IMR-90 (cell line): ENCODE results near the gene RFX4. TPM values are rescaled to one million over a fixed set of nuclear protein-coding genes. Genes with fewer than 3 reads are reported as not detected.

Experiments used
- ATAC-seq: fragments of 200-7000 bp; cut with Tn5 transposase; 2 replicates; pipeline ENCODE4 v1.9.1; 2020; ENCODE audit warnings: low read depth, mild to moderate bottlenecking, moderate library complexity
- BruUV-seq: library from RNA; stranded (reverse); fragments of 400-500 nt; replicated peaks from 2 replicates; lab custom pipeline; 2021; lab: Mats Ljungman, UMichigan
- CTCF ChIA-PET: fragments of 300-600 bp; formaldehyde crosslinking; extraction: SDS; loops from one replicate; lab custom pipeline; 2021; ENCODE audit warnings: antibody characterized with exemption; lab: Yijun Ruan, JAX
- POLR2A ChIA-PET: fragments of 300-600 bp; sonication (Branson Sonifier 250); formaldehyde crosslinking; loops from one replicate; lab custom pipeline; 2022; ENCODE audit warnings: antibody characterized with exemption; ENCODE audit not compliant: unreplicated experiment; lab: Charles Lee
- DNase-seq: peaks from one replicate; pipeline ENCODE4 v3.0.0; 2013
- H2AFZ ChIP-seq: replicated peaks from 2 replicates; pipeline ENCODE3; 2013; ENCODE audit warnings: low read length, mild to moderate bottlenecking; ENCODE audit not compliant: poor library complexity
- H2AK5ac ChIP-seq: 2 replicates; pipeline ENCODE4 v1.6.1; 2013; ENCODE audit warnings: low read depth, low read length, inconsistent platforms
- H2AK9ac ChIP-seq: replicated peaks from 2 replicates; pipeline ENCODE3; 2013; ENCODE audit warnings: mild to moderate bottlenecking, low read depth, low read length, moderate library complexity; ENCODE audit not compliant: poor library complexity
- H2BK120ac ChIP-seq: 2 replicates; pipeline ENCODE4 v1.6.1; 2013; ENCODE audit warnings: low read depth, low read length, inconsistent platforms
- H2BK15ac ChIP-seq: 3 replicates; pipeline ENCODE4 v1.6.1; 2013; ENCODE audit warnings: low read depth, low read length, inconsistent platforms
- H2BK20ac ChIP-seq: 2 replicates; pipeline ENCODE4 v1.6.1; 2013; ENCODE audit warnings: low read depth, mild to moderate bottlenecking, inconsistent platforms, low read length, moderate library complexity
- H2BK5ac ChIP-seq: 2 replicates; pipeline ENCODE4 v1.6.1; 2013; ENCODE audit warnings: mild to moderate bottlenecking, low read depth, low read length, inconsistent platforms; ENCODE audit not compliant: poor library complexity, severe bottlenecking
- H3K14ac ChIP-seq: replicated peaks from 2 replicates; pipeline ENCODE4 v1.6.1; 2013; ENCODE audit warnings: low read depth, low read length, inconsistent platforms
- H3K18ac ChIP-seq: 2 replicates; pipeline ENCODE4 v1.6.1; 2013; ENCODE audit warnings: low read depth, low read length, control low read depth
- H3K23ac ChIP-seq: 2 replicates; pipeline ENCODE4 v1.6.1; 2013; ENCODE audit warnings: low read depth, low read length, inconsistent platforms
- H3K27ac ChIP-seq: 2 replicates; pipeline ENCODE4 v1.5.1; 2013; ENCODE audit warnings: mild to moderate bottlenecking, control low read depth, low read length; ENCODE audit not compliant: insufficient read depth
- H3K27me3 ChIP-seq: 2 replicates; pipeline ENCODE4 v1.6.1; 2013; ENCODE audit warnings: low read length; ENCODE audit not compliant: control insufficient read depth, insufficient read depth
- H3K36me3 ChIP-seq: 2 replicates; pipeline ENCODE4 v1.6.1; 2013; ENCODE audit warnings: low read length, mixed read lengths; ENCODE audit not compliant: control insufficient read depth, insufficient read depth
- H3K4ac ChIP-seq: 2 replicates; pipeline ENCODE4 v1.6.1; 2013; ENCODE audit warnings: low read depth, low read length, inconsistent platforms
- H3K4me1 ChIP-seq: 2 replicates; pipeline ENCODE4 v1.6.1; 2013; ENCODE audit warnings: low read length, mixed read lengths; ENCODE audit not compliant: control insufficient read depth, insufficient read depth
- H3K4me2 ChIP-seq: 2 replicates; pipeline ENCODE4 v1.6.1; 2013; ENCODE audit warnings: low read depth, mild to moderate bottlenecking, control low read depth, low read length, moderate library complexity
- H3K4me3 ChIP-seq: 2 replicates; pipeline ENCODE4 v1.5.1; 2013; ENCODE audit warnings: low read depth, mild to moderate bottlenecking, control low read depth, low read length, moderate library complexity; ENCODE audit not compliant: insufficient read depth
- H3K56ac ChIP-seq: 2 replicates; pipeline ENCODE4 v1.6.1; 2013; ENCODE audit warnings: low read length, inconsistent platforms; ENCODE audit not compliant: insufficient read depth; ENCODE audit errors: extremely low read depth
- H3K79me1 ChIP-seq, 2 experiments: 2 replicates each; pipeline ENCODE4 v1.6.1; 2013; ENCODE audit warnings: low read length in 2 of 2, inconsistent platforms in 1 of 2, low read depth in 1 of 2
- H3K9ac ChIP-seq: 2 replicates; pipeline ENCODE4 v1.6.1; 2013; ENCODE audit warnings: low read depth, low read length, control low read depth
- H3K9me1 ChIP-seq: 2 replicates; pipeline ENCODE4 v1.6.1; 2013; ENCODE audit warnings: low read length, inconsistent platforms; ENCODE audit not compliant: insufficient read depth
- H3K9me3 ChIP-seq: 2 replicates; pipeline ENCODE4 v1.6.1; 2013; ENCODE audit warnings: low read length; ENCODE audit not compliant: control insufficient read depth, insufficient read depth
- H4K20me1 ChIP-seq: 2 replicates; pipeline ENCODE4 v1.6.1; 2013; ENCODE audit warnings: low read length, inconsistent platforms; ENCODE audit not compliant: insufficient read depth
- H4K5ac ChIP-seq: 2 replicates; pipeline ENCODE4 v1.6.1; 2013; ENCODE audit warnings: mild to moderate bottlenecking, low read depth, low read length, control low read depth
- H4K8ac ChIP-seq, 2 experiments: 2 replicates each; pipeline ENCODE4 v1.6.1; 2013; ENCODE audit warnings: low read depth in 2 of 2, low read length in 2 of 2, control low read depth in 1 of 2, inconsistent platforms in 1 of 2
- H4K91ac ChIP-seq: 2 replicates; pipeline ENCODE4 v1.6.1; 2013; ENCODE audit warnings: low read depth, low read length, inconsistent platforms; ENCODE audit not compliant: insufficient read depth
- BHLHE40 ChIP-seq: fragments of 150-350 bp; IDR thresholded peaks from 2 replicates; pipeline ENCODE4 v1.6.1; 2016; ENCODE audit warnings: mild to moderate bottlenecking, low read depth, low read length
- CTCF ChIP-seq: conservative IDR thresholded peaks from 2 replicates; pipeline ENCODE4 v1.5.1; 2012; ENCODE audit warnings: mild to moderate bottlenecking, low read depth, low read length, improper control_type of control experiment
- MAZ ChIP-seq: IDR thresholded peaks from 2 replicates; pipeline ENCODE4 v1.6.1; 2012; ENCODE audit warnings: low read depth, mild to moderate bottlenecking, low read length, improper control_type of control experiment, moderate library complexity, borderline replicate concordance
- MXI1 ChIP-seq: IDR thresholded peaks from 2 replicates; pipeline ENCODE4 v1.6.1; 2012; ENCODE audit warnings: low read depth, mild to moderate bottlenecking, low read length, moderate library complexity, borderline replicate concordance
- RAD21 ChIP-seq: IDR thresholded peaks from 2 replicates; pipeline ENCODE4 v1.6.1; 2012; ENCODE audit warnings: low read length, improper control_type of control experiment
- RCOR1 ChIP-seq: IDR thresholded peaks from 2 replicates; pipeline ENCODE4 v1.6.1; 2012; ENCODE audit warnings: mild to moderate bottlenecking, low read length, improper control_type of control experiment; ENCODE audit not compliant: insufficient replicate concordance
- SMC3 ChIP-seq: fragments of 150-350 bp; IDR thresholded peaks from 2 replicates; pipeline ENCODE4 v1.6.1; 2016; ENCODE audit warnings: low read depth, mild to moderate bottlenecking, antibody characterized with exemption, low read length, moderate library complexity
- WGBS, 2 experiments: methylation state at CpG; one replicate each; pipeline versions ENCODE4 v1.1.5 to v1.1.7; 2013; ENCODE audit warnings: missing lambda C conversion rate in 2 of 2; ENCODE audit not compliant: insufficient read length in 1 of 2; ENCODE audit errors: extremely low coverage in 2 of 2; 5-methylcytosine and 5-hydroxymethylcytosine counted together
- dilution Hi-C: fragments of 300-500 bp; cut with HindIII; formaldehyde crosslinking; loops from one replicate; pipeline ENCODE4 v1.14.3; 2018; ENCODE audit warnings: low sequenced_read_pairs; ENCODE audit not compliant: unreplicated experiment
- in situ Hi-C: fragments of 300-500 bp; cut with MboI; formaldehyde crosslinking; loops from 3 replicates; pipeline ENCODE4 v1.14.3; 2019; ENCODE audit warnings: low sequenced_read_pairs, inconsistent platforms, mixed read lengths
- intact Hi-C: fragments of 100-400 bp; cut with micrococcal nuclease; formaldehyde crosslinking; loops from 2 replicates; pipeline ENCODE4 v1.10.0; 2022
- polyA plus RNA-seq, 3 experiments: library from polyadenylated mRNA; depleted of rRNA; stranded (reverse); fragments of >200 nt; gene quantifications; 2 replicates each; pipeline ENCODE4 v1.2.3, GENCODE V29; 2012; ENCODE audit warnings: low replicate concordance in 1 of 3
- total RNA-seq: library from RNA; depleted of rRNA; stranded (reverse); fragments of >200 nt; gene quantifications from 2 replicates; pipeline ENCODE4 v1.2.3, GENCODE V29; 2012
- TF ChIP-seq, protein P1 (sequence below): fragments of 150-350 bp; IDR thresholded peaks from 2 replicates; pipeline ENCODE4 v1.6.1; 2016; ENCODE audit warnings: low read depth, mild to moderate bottlenecking, low read length, moderate library complexity, borderline replicate concordance
- TF ChIP-seq, protein P2 (sequence below): fragments of 150-350 bp; IDR thresholded peaks from 2 replicates; pipeline ENCODE4 v1.6.1; 2017; ENCODE audit warnings: mild to moderate bottlenecking, antibody characterized with exemption, low read length, low read depth

RFX4 gene
- total and polyA plus RNA-seq, 2 of the 4 experiments (the other 2 are of a cell fraction), result not detected

GRCh38 chr12:106750524-106750923, 167.7 kb downstream of the RFX4 start:
- no peak for DNase-seq
- no peak overlapping the region for H4K5ac ChIP-seq
- no peak overlapping the region for H3K9ac ChIP-seq
- H3K18ac ChIP-seq, result no peak overlapping the region
- ChIA-PET POLR2A (no interaction called here), CTCF (no interaction called here)
- H3K4me2 ChIP-seq, result no peak overlapping the region
- H2AK5ac ChIP-seq, result no peak overlapping the region
- H2BK20ac ChIP-seq, result no peak overlapping the region
- no peaks in the 10 kb centered on the region for H4K20me1 ChIP-seq
- H3K4me1 ChIP-seq, result no peaks in the 10 kb centered on the region
- no peak overlapping the region for H4K8ac ChIP-seq
- no peak overlapping the region for H3K27ac ChIP-seq
- no peak for ATAC-seq
- TF ChIP-seq, protein P1, sequence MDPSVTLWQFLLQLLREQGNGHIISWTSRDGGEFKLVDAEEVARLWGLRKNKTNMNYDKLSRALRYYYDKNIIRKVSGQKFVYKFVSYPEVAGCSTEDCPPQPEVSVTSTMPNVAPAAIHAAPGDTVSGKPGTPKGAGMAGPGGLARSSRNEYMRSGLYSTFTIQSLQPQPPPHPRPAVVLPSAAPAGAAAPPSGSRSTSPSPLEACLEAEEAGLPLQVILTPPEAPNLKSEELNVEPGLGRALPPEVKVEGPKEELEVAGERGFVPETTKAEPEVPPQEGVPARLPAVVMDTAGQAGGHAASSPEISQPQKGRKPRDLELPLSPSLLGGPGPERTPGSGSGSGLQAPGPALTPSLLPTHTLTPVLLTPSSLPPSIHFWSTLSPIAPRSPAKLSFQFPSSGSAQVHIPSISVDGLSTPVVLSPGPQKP, result no peak
- TF ChIP-seq BHLHE40, result no peak
- TF ChIP-seq, protein P2, sequence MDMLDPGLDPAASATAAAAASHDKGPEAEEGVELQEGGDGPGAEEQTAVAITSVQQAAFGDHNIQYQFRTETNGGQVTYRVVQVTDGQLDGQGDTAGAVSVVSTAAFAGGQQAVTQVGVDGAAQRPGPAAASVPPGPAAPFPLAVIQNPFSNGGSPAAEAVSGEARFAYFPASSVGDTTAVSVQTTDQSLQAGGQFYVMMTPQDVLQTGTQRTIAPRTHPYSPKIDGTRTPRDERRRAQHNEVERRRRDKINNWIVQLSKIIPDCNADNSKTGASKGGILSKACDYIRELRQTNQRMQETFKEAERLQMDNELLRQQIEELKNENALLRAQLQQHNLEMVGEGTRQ, result no peak
- no peak for TF ChIP-seq RAD21
- TF ChIP-seq CTCF, result no peak
- no peak for TF ChIP-seq MAZ
- no peak for TF ChIP-seq MXI1
- no peak for TF ChIP-seq RCOR1
- TF ChIP-seq SMC3, result no peak
- in situ Hi-C loops, result no loop called here
- no peaks in the 10 kb centered on the region for H3K9me1 ChIP-seq
- no CpG with 5 or more reads among the region's 3 CpGs for WGBS, 2 experiments
- no peak overlapping the region for H4K91ac ChIP-seq
- H2BK5ac ChIP-seq, result no peak overlapping the region
- H3K14ac ChIP-seq, result no peak overlapping the region
- H3K4me3 ChIP-seq, result no peak overlapping the region
- no peak overlapping the region for H3K56ac ChIP-seq
- no peaks in the 10 kb centered on the region for H3K9me3 ChIP-seq
- H2AK9ac ChIP-seq, result no peak overlapping the region
- H3K23ac ChIP-seq, result no peak overlapping the region
- no peak overlapping the region for H3K4ac ChIP-seq
- no peak overlapping the region for H2BK15ac ChIP-seq
- no peak overlapping the region for H2AFZ ChIP-seq
- intact Hi-C loops, result no loop called here
- H3K79me1 ChIP-seq, result no peaks in the 10 kb centered on the region
- no peaks in the 10 kb centered on the region for H3K36me3 ChIP-seq
- BruUV-seq, result no TSS peak
- H2BK120ac ChIP-seq, result no peak overlapping the region
- dilution Hi-C loops, result no loop called here
- peaks cover 2% of the 10 kb centered on the region; the same call in 1 of the 2 replicates for H3K27me3 ChIP-seq
